Activated CD8-positive, alpha-beta memory T cell treated with anti-CD3 and anti-CD28 coated beads for 36 hours (primary cell): ENCODE measurements around the gene HEATR5A. TPM values are rescaled to one million over a fixed set of nuclear protein-coding genes. Genes with fewer than 3 reads are reported as not detected.

Source experiments
- CTCF ChIA-PET: fragments of 350-600 bp; sonication (Branson Sonifier 250); formaldehyde crosslinking; loops from one replicate; lab custom pipeline; 2021; ENCODE audit warnings: antibody characterized with exemption; lab: Charles Lee
- POLR2A ChIA-PET: fragments of 350-600 bp; sonication (Branson Sonifier 250); formaldehyde crosslinking; loops from one replicate; lab custom pipeline; 2021; ENCODE audit warnings: antibody characterized with exemption; lab: Charles Lee
- total RNA-seq, 2 experiments: library from RNA; stranded (reverse); gene quantifications; one replicate each; pipeline ENCODE4 v1.2.3, GENCODE V29; 2021

Gene HEATR5A
- total RNA-seq, 2 experiments from 2014 or later: 17.1 to 18.2 TPM

DNA sequence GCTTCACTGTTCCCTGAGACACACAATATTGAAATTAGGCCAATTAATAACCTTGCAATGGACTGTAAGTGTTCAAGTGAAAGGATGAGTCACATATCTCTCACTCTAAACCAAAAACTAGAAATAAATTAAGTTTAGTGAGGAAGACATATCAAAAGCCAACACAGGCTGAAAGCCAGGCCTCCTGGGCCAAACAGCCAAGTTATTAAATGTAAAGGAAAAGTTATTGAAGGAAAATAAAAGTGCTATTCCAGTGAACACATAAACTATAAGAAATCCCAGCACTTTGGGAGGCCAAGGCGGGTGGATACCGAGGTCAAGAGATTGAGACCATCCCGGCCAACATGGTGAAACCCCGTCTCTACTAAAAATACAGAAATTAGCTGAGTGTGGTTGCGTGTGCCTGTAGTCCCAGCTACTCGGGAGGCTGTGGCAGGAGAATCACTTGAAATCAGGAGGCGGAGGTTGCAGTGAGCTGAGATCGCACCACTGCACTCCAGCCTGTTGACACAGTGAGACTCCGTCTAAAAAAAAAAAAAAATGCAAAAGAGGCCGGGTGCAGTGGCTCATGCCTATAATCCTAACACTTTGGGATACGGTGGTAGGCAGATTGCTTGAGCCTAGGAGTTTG is 10.4 kb upstream of the HEATR5A start:
- ChIA-PET CTCF (no interaction called here), POLR2A (no interaction called here)

DNA sequence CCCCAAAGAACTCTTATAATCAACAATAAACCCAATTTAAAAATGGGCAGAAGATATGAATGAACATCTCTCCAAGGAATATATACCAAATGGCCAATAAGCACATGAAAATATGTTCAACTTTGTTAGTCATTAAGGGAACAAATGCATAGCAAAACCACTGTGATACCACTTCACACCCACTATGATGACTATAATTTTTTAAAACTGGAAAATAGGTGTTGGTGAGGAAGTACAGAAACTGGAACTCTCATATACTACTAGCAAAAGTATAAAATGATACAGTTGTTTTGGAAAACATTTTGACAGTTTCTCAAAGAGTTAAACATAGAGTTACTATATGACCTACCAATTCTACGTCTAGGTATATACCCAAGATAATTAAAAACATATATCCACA is 9.4 kb upstream of the HEATR5A start:
- CTCF ChIA-PET: interaction anchor here (1.5 kb wide), 1 partner anchor 9 kb away, joined by 3 read pairs; the partner anchor contains the start of gene HEATR5A
- POLR2A ChIA-PET: no interaction called here

DNA sequence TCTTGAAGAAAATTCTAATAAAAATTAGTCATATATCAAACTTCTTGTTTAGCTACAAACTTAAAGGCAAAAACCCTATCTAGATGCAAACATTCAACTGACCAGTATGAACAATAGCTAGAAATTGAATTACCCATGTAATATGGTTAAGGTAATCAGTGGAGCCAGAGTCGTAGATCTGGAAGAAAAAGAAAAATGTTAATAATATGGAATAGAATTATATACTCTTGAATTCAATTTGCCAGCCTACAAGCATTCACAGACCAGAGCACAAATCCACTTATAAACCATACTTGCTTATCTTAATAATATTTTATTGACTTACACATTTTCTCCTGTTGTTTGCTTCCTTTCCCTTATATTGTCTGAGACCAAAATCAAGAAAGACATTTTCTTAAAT is 7.7 kb upstream of the HEATR5A start:
- CTCF ChIA-PET: interaction anchor here (1.5 kb wide), 1 partner anchor 7 kb away, joined by 3 read pairs; the partner anchor contains the start of gene HEATR5A
- POLR2A ChIA-PET: no interaction called here

DNA sequence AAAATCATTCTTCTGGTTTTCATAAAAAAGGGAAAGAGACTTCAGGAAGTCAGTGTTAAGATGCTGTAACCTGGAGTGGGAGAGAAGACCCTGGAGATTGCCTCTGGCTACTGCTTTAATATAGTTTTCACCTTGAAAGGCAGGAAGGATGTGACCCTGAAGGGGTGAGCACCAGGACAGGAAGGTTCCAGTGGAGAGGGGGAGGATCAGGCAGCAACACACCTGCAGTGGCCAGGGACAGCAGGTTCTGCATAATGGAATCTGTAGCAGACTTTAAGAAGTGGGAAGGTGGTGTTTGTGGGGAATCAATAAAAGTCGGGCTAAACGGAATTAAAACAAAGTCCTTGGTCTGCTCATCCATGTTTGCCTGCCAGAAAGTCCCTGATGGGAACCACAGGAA is 6.3 kb upstream of the HEATR5A start:
- CTCF ChIA-PET: no interaction called here
- POLR2A ChIA-PET: no interaction called here

DNA sequence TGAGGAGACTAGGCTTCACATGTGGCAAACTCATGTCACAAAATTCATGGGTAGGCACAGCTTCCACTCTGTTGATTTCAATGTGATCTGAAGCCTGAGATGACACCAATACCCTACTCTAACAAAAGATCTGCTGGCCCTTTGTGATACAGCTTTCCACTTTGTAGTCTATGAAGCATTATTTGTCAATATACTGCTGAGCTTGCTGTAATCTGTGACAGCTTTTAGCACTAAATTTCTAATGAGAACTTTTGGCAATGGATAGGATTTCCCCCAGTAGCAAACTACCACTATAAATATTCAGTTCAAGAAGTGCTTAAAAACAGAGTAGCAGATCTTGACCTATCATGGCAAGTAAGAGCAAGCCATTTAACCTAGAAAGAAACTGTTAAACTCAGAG is 5.6 kb upstream of the HEATR5A start:
- ChIA-PET CTCF (interaction anchor here (1.0 kb wide), 1 partner anchor 38 kb away, joined by 4 read pairs; no protein-coding TSS in a partner anchor), POLR2A (no interaction called here)

DNA sequence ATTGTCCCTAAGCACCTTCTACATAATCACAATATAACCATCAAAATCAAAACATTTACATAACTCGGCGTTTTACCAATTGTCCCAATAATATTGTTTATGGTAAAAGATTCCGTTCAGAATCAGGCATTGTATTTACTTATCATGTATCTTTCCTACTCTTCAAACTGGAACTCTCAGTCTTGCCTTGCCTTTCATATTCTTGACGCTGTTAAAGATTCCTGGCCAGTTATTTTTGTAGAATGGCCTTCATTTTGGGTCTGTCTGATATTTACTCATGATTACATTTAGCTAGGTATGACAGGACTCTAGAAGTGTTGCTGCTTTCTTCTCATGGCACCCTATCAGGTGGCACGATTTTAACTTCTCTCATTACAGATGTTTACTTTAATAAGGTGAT is 850 bp upstream of the HEATR5A start:
- ChIA-PET CTCF (interaction anchor here (1.0 to 1.2 kb wide), 2 partner anchors 20 to 28 kb away, joined by 3 read pairs; no protein-coding TSS in a partner anchor), POLR2A (interaction anchor here (0.6 to 2.5 kb wide), 4 partner anchors 21 to 213 kb away, joined by 3 to 14 read pairs (median 6); partner anchors contain the start of genes DTD2 and HECTD1)

DNA sequence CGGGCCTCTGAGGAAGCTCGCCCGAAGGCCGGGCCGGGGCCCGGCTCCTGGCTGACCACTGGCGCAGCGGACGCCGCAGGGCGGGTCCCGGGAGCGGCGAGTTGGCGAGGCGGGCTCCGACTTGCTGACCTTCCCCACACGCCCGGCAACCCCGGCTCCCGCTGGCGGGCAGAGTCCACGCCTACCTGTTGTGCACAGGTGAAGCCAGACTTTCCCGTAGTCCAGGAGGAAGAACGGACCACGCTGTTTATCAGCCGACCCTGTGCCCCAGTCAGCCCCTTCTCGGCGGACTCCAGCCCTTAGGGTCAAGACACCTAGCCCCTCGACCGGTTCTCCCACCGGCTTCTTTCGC is 407 bp downstream of the HEATR5A start:
- ChIA-PET POLR2A (interaction anchor here (0.5 to 2.5 kb wide), 6 partner anchors 33 to 658 kb away, joined by 3 to 14 read pairs (median 6); partner anchors contain the start of genes DTD2 and HECTD1), CTCF (interaction anchor here (0.7 to 1.0 kb wide), 4 partner anchors 14 to 37 kb away, joined by 3 to 5 read pairs (median 4); partner anchors contain the start of gene DTD2)

DNA sequence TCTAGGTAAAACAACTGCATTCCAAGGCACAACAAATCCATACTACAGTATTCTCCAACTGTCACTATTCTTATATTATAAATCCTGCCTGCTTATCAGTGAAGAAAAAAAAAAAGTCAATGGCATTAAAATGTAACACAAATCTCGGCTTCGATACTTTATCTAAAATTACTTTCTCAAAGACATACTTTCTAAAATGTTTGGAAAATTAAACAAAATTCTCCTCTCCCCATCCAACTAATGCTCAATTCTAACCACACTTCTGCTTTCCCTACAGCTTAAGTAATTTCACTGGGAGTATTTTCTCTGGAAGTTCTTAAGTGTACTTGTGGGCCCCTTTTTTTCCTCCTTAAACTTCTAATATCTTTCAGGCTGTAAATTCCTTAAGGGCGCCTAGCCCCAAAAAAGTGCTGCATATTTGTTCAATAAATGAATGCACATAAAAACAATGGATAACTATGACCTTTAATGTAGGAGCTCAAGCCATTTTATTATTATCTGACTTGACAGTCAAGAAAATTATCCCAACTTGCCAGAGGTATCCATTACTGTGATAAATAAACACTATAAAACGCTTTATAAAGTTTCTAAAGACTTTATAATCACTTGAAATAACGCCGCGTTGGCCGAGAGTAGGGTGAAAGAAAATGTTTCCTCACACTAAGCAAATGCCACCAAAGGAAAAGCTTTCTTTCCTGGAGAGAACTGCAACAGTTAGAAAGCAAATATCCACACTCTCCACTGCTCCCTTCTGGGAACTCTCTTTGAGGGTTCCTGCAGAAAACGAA is 977 bp downstream of the HEATR5A start:
- ChIA-PET CTCF (interaction anchor here (0.6 to 0.7 kb wide), 2 partner anchors 26 to 60 kb away, joined by 3 read pairs; no protein-coding TSS in a partner anchor), POLR2A (interaction anchor here (0.7 to 2.5 kb wide), 3 partner anchors 33 to 211 kb away, joined by 3 to 14 read pairs (median 3); partner anchors contain the start of gene HECTD1)

DNA sequence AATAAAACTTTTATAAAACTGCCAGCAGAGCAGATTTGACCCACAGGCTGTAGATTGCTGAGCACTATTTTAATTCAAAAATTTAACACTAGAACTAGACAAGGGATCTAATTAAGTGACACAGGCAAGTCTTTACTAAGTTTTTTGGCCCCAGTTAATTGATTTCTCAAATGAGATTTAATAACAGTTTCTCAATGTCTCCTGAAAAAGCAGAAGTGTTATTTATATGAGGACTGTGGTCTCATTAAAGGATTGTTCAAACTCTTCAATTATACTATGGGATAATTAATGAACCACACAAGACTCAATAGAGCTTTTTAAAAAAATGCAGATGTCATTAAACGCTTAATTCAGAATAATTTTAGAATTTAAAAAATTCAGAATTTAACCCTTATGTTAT is 1.9 kb downstream of the HEATR5A start:
- CTCF ChIA-PET: interaction anchor here (0.6 kb wide), 1 partner anchor 116 kb away, joined by 5 read pairs; no protein-coding TSS in a partner anchor

DNA sequence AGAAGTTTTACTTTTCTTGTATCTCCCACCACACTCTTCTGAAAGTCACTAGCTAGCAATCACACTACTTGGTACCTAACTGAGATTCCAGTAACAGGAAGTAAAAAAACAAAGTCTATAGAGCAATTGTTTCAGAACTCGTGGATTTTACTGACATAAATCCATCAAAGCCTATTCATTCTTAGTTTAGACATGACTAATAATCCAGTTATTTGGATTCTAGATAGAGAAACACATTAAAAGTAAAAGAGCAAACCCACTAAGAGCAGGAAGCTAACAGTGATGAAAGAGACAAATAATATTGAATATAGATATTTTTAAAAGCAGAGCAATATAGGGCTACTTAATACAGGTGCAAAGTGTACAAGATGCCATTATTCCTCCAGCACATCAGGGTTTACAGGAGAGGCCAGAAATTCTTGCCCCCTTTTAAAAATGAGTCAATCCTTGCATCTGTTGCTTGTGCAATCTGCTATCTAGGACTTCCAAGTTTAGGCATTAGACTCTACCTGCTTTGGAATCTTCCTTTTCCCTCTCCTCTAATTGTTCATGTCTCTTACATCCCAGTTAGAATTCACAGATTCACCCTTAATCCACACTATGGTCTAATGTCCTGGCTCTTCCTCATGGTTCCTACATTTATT is 6.0 kb downstream of the HEATR5A start:
- CTCF ChIA-PET: interaction anchor here (0.5 to 0.9 kb wide), 2 partner anchors 43 to 124 kb away, joined by 3 to 5 read pairs; partner anchors contain the start of gene DTD2
- POLR2A ChIA-PET: no interaction called here

More for the DNA sequence above, 1.9 kb downstream of the HEATR5A start:
- POLR2A ChIA-PET: no interaction called here

DNA sequence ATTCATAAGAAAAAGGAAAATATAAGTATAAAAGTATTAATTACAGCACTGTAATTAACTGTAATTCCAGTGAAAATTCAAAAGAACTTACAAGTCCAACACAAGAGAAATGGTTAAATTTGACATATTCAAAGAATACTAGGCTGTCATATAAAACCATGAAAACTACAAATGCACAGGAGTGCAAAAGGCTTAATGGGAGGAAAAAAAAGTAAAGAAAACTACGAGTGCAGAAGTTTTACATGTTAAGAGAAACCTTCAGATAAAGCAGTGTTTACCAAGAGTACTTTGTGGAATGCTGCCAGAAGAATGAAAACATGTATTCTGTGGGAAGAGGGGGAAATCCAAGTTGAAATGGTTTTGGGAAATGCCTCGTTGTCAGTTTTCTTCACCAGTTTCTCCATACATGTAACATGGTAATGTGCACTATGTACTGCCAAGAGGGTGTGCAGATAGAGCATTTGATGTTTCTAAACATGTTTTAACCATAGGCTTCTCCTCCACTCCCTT is 9.1 kb downstream of the HEATR5A start:
- POLR2A ChIA-PET: no interaction called here
- CTCF ChIA-PET: interaction anchor here (0.6 kb wide), 1 partner anchor 30 kb away, joined by 3 read pairs; no protein-coding TSS in a partner anchor

DNA sequence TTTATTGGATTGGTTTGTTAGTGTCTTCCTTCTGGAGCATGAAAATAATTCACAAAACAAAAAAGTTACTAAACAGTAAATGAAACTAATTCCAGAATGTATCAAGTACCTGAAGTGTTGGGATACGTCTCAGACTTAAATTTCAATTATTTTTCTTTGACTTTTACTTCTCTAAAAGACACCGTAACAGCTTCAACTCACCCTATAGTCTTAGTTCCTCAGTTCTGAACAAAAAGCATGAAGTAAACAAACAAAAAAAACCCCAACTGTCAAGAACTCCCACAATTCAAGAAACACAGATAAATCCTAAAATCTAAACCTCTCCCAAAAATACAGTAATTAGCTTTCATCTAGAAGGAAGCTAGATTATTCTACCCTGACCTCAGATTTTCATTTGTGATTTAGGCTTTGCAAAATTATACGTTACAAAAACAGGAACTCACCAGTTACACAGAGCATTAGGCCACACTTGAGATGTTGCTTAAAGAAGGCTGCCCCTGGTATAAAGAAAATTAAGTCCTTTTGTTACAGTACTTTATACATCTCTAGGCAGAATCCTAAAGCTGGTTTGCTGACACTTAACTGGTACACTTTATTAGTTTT is 10.2 kb downstream of the HEATR5A start:
- CTCF ChIA-PET: interaction anchor here (0.6 kb wide), 1 partner anchor 128 kb away, joined by 3 read pairs; no protein-coding TSS in a partner anchor
- POLR2A ChIA-PET: no interaction called here

DNA sequence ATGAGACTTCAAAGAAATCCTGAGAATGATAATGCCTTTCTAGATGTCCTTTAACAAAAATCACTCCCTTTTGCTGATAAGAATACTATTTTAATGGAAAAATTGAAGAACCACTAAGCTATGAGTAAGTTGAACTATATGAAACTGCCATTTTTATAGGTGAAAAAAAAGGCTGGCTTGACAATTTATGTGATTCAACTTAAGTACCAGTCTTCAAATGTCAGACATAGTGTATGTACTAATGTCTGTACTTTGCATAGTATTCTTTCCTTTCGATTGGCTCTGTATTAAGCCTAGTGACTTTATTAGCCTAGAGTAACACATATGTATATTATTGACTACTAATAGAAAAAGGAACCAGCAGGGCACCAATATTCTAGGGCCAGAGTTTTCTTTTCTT is 11.9 kb downstream of the HEATR5A start:
- ChIA-PET POLR2A (no interaction called here), CTCF (interaction anchor here (0.6 to 1.2 kb wide), 2 partner anchors 12 to 198 kb away, joined by 4 to 6 read pairs; partner anchors contain the start of gene HEATR5A)

DNA sequence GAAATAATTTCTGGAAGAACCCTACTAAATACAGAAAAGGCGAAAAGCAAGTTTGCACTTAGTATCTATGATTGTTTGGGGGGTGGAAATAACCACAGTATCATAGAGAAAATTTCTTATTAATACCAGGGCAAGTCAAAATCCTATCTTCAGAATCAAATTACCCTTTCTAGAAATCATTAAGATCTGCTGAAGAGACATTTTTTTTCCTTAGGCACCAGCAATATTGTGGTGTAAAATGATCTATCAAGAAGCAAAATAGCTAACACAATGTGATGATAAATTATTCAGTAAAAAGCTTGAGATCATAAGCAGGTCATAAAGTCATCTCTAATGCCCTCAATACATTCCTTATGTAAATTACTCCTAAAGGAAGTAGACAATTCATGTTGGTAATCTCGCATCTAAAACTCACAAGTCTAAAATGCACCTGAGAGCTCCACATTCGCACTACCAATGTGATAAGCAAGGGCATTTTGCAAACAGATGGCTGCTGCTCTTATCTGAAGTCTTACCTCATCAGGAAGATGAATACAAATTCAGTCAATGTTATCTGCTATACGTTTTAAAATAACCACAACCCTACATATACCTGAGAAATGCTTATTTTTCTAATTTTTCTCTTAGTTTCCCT is 14.6 kb downstream of the HEATR5A start:
- CTCF ChIA-PET: interaction anchor here (1.4 kb wide), 1 partner anchor 15 kb away, joined by 3 read pairs; the partner anchor contains the start of gene HEATR5A

DNA sequence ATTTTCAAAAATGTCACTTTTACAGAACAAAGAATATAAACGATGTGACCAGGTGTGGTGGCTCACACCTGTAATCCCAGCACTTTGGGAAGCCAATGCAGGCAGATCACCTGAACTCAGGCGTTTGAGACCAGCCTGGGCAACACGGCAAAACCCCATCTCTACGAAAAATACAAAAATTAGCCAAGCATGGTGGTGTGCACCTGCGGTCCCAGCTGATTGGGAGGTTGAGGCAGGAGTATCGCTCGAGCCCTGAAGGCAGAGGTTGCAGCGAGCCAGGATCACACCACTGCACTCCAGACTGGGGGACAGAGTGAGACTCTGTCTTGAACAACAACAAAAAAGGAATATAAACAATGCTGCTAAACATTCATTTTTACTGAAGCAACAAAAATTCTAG is 15.2 kb downstream of the HEATR5A start:
- POLR2A ChIA-PET: no interaction called here
- CTCF ChIA-PET: no interaction called here

More for the DNA sequence above, 14.6 kb downstream of the HEATR5A start:
- POLR2A ChIA-PET: no interaction called here

DNA sequence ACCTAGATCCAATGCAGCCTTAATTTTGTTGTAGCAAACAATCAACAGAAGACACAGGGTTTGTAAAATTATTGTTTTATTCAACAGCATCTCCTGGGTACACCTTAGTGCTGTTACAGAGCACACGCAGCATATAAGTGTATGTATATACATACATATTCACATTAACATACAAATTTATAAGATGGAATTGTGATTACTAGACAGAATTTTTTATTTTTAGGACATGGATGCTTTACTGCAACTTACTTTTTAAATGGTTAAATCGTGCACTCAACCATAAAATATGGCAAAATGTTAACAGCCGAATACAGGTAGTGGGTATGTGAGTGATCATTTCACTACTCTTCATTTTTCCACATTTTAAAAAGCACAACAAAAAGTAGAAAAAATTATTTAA is 16.6 kb downstream of the HEATR5A start:
- POLR2A ChIA-PET: no interaction called here
- CTCF ChIA-PET: no interaction called here

DNA sequence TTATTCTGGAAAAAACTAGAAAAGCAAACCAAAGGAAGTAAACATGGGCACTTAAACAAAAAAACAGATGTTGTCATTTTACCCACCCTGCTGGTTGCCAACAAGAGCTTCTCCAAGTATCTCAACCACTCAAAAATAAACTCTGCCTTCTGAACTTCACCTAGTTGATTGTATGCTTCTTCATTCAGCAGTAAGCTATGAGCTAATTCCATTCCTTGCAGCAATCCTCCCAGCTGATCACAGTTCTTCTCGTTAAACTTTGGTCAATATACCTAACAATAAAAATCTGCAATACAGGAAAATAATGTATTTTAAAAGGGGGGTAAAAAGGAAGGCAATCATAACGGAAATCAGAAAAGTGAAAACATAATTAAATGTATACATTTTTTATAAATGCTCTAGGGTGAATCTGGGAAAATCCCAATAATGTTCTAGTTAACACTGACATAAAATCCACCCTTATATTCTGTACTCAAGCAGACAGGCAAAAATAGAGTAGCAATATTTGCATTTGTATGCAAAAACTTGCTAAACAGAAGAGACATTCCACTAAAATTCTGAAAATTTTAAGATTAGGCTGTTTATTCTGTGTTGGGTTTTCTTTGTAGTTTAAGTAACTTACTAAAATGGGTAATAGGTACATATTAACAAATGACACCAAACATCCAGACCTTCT is 17.4 kb downstream of the HEATR5A start:
- ChIA-PET POLR2A (no interaction called here), CTCF (no interaction called here)
